AG10803 (cell line): ENCODE measurements around the gene CCDC97.

Experiments
- DNase-seq: peaks from one replicate; pipeline ENCODE4 v3.0.0; 2010; ENCODE audit warnings: low read depth
- H3K4me3 ChIP-seq: 2 replicates; pipeline ENCODE4 v1.5.1; 2011; ENCODE audit warnings: mild to moderate bottlenecking, low read length, control low read depth
- TF ChIP-seq, protein P1 (sequence below): conservative IDR thresholded peaks from 2 replicates; pipeline ENCODE4 v1.5.1; 2011; ENCODE audit warnings: mild to moderate bottlenecking, low read length, control low read depth, inconsistent platforms

The CCDC97 gene

DNA sequence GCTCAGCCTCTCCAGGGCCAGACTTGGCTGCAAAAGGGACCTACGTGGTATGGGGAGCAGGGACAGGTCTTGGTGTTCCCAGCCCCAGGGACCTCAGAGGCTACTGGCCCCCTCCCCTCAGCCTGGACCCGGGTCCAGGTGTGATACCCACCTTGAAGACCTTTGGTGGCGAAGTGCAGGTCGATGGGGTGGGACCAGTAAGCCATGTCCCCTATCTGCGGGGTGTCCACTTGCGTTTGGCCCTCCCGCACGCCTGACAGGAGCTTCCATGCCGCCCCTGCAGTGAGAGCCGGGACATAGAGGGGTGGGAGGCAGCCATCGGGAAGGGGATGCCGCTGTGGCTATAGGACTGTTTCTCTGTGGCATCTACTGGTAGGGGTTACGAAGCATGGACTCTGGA lies 47.8 kb downstream of the CCDC97 start:
- TF ChIP-seq, protein P1, sequence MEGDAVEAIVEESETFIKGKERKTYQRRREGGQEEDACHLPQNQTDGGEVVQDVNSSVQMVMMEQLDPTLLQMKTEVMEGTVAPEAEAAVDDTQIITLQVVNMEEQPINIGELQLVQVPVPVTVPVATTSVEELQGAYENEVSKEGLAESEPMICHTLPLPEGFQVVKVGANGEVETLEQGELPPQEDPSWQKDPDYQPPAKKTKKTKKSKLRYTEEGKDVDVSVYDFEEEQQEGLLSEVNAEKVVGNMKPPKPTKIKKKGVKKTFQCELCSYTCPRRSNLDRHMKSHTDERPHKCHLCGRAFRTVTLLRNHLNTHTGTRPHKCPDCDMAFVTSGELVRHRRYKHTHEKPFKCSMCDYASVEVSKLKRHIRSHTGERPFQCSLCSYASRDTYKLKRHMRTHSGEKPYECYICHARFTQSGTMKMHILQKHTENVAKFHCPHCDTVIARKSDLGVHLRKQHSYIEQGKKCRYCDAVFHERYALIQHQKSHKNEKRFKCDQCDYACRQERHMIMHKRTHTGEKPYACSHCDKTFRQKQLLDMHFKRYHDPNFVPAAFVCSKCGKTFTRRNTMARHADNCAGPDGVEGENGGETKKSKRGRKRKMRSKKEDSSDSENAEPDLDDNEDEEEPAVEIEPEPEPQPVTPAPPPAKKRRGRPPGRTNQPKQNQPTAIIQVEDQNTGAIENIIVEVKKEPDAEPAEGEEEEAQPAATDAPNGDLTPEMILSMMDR = no peak
- H3K4me3 ChIP-seq = no peak overlapping the region

GRCh38 chr19:41359741-41360140 lies 49.8 kb downstream of the CCDC97 start:
- no peak for DNase-seq
- no peak overlapping the region for H3K4me3 ChIP-seq
- TF ChIP-seq, protein P1 = no peak

More for the DNA sequence above, 47.8 kb downstream of the CCDC97 start:
- DNase-seq = no peak

DNA sequence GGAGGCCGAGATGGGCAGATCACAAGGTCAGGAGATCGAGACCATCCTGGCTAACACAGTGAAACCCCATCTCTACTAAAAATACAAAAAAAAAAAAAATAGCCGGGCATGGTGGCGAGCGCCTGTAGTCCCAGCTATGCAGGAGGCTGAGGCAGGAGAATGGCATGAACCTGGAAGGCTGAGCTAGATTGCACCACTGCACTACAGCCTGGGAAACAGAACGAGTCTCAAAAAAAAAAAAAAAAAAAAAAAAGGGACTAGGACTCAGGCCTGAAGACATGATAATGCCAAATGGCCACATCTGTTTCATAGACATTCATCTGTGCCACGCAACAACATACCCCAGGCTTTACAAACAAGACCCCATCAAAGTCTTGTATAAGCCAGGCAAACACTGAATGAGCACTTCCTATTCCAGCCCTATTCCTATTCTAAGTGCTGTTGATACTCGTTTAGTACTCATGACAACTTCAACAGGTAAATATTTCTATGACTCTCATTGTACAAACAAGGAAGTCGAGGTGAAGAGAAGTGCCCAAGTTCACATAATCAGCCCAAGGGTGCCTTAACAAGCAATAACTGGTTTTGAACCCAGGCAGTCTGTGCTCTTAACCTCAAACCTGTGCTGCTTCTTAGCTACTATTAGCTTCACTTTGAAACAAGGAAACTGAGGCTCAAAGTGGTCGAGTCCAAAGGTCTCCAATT lies 52.3 kb downstream of the CCDC97 start:
- TF ChIP-seq, protein P1 = no peak
- DNase-seq = peak; percentile 44
- H3K4me3 ChIP-seq = no peak overlapping the region

DNA sequence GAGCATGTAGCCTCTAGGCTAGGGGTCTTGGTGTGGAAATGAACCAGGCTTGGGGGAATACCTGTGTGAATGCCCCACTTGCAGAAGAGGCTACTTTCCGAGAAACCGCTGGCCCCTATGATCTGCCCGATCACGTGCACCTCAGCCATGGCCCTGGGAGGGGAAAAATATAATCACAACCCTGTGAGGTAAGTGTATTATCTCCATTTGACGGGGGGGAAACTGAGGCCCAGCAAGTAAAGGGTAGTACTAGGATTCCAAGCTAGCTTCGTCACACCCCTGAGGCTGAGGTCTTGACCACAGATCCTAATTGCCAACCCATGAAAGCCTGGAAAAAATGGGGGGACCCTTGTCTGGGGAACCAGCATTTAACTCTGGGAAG lies 53.4 kb downstream of the CCDC97 start:
- peak overlapping the region; percentile 93 for H3K4me3 ChIP-seq
- no peak for DNase-seq
- TF ChIP-seq, protein P1 = no peak

DNA sequence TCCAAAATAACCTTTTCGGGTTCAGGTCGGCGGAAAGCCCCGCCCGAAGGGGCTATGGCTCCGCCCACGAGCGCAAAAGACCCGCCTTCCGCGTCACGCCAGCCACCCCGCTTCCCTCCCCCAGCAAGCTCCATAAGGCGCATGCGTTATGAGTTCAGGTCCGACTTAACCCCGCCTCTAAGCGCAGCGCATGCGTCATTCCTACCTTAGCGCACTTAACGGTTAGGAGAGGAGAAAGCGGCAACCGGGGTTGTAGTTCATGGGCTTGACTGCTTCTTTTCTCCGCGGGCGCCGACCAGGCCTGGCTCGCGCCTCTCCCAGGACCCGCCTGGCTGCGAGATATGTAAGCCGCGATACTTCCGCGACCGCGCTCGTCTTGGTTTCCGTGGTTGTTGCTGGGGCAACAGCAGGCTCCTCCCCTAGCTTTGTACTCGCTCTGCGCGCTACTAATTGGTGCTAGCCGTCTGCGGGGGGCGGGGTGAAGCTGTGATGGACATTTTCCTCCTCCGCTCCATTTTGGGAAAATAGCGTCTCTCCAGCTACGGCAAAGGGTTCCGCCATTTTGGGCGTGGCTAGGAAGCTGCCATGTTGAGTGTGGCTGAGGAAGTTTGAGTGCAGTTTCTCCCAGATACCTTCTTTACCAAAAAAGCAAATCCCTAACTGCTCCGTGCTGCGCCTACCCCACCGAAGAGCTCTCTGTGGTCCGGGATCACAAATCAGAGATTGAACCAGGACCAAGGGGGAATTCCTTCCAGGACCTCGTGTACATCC lies 54.0 kb downstream of the CCDC97 start, which contains the start of gene B9D2:
Gene B9D2, minus strand, starts transcription at position 397 of the 771 bp plus-strand sequence. CDS start 630 bp downstream, outside the sequence.
- peak; percentile 97 for DNase-seq
- peak within 1 kb of the TSS; percentile 93 for H3K4me3 ChIP-seq
- TF ChIP-seq, protein P1 = no peak

- H3K4me3 ChIP-seq = peak overlapping the region; percentile 93
- peak; percentile 31 for DNase-seq
- TF ChIP-seq, protein P1 = no peak
These were observed 54.8 kb downstream of the CCDC97 start for GRCh38 chr19:41364524-41365391.
